HUES64 (cell line): Measurements from ENCODE around the gene DUS1L.

Source experiments
- H3K27ac ChIP-seq: 2 replicates; pipeline ENCODE4 v1.7.0; 2013; ENCODE audit warnings: low read depth, low read length, inconsistent platforms
- H3K27me3 ChIP-seq: 2 replicates; pipeline ENCODE4 v1.6.1; 2013; ENCODE audit warnings: mild to moderate bottlenecking, low read length; ENCODE audit not compliant: insufficient read depth
- H3K36me3 ChIP-seq: 2 replicates; pipeline ENCODE4 v1.6.1; 2013; ENCODE audit warnings: mild to moderate bottlenecking, low read length; ENCODE audit not compliant: insufficient read depth
- H3K4me1 ChIP-seq: 2 replicates; pipeline ENCODE4 v1.6.1; 2013; ENCODE audit warnings: mild to moderate bottlenecking, low read length, moderate library complexity; ENCODE audit not compliant: insufficient read depth
- H3K4me3 ChIP-seq: 2 replicates; pipeline ENCODE4 v1.5.1; 2013; ENCODE audit warnings: mild to moderate bottlenecking, low read length, moderate library complexity
- H3K9ac ChIP-seq: 2 replicates; pipeline ENCODE4 v1.6.1; 2013; ENCODE audit warnings: mild to moderate bottlenecking, low read depth, low read length
- H3K9me3 ChIP-seq: 2 replicates; pipeline ENCODE4 v1.6.1; 2013; ENCODE audit warnings: low read depth, low read length; ENCODE audit not compliant: insufficient read depth
- WGBS: fragments of 150-250, 120-280 bp; methylation state at CpG from one replicate; pipeline ENCODE4 v1.1.7; 2013; ENCODE audit warnings: missing lambda C conversion rate; 5-methylcytosine and 5-hydroxymethylcytosine counted together

Gene DUS1L

DNA sequence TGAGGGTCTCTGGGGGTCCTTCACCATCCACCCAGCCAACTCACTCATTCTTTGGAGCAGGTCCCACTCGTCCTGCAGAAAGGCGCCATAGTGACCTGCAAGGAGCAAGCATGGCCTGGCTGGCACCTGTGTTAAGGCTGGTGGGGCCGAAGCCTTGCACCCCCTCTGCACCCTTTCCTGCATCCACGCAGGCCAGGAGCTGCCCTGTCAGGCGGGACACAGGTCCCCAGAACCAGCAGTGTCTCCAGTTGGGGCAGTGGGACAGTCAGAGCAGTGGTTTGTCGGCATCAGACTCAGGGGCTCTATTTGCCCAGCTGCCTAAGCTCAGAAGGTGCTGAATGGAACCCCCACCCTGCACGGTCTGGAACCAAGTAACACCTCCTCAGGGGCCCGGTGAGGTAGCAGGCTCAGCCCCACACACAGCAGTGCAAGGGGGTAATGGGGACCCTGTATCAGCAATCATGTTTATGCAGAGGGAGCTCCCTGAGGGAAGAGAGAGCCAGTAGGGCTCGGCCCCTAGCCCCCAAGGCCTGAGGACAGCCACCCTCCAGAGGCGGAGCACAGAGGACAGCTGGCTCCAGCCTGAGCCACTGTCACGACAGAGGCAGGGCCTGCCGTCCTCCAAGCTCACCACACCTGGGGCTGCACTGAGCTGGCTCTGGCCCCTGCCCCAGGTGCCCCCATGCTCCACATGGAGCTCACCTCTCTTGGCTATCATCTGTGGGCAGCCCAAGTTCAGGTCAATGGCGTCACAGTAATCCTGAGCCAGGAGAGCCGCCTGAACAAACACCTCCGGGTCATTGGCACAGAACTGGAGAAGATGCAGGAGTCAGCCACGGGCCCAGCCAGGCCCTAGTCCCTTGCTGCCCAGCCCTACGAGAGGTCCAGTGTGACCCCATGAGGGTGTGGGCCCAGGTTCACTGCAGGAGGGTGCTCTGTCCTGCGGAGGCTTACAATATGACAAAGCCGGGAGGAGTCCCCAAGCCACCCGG lies 1.9 kb downstream of the DUS1L start:
- no peak overlapping the region for H3K27ac ChIP-seq
- no peak overlapping the region for H3K9ac ChIP-seq
- H3K27me3 ChIP-seq = no peaks in the 10 kb centered on the region
- 91% methylated on average over 20 of the region's 20 CpGs for WGBS
- peaks cover 52% of the 10 kb centered on the region for H3K36me3 ChIP-seq
- H3K4me3 ChIP-seq = peak overlapping the region; percentile 87
- H3K9me3 ChIP-seq = no peaks in the 10 kb centered on the region
- no peaks in the 10 kb centered on the region for H3K4me1 ChIP-seq

DNA sequence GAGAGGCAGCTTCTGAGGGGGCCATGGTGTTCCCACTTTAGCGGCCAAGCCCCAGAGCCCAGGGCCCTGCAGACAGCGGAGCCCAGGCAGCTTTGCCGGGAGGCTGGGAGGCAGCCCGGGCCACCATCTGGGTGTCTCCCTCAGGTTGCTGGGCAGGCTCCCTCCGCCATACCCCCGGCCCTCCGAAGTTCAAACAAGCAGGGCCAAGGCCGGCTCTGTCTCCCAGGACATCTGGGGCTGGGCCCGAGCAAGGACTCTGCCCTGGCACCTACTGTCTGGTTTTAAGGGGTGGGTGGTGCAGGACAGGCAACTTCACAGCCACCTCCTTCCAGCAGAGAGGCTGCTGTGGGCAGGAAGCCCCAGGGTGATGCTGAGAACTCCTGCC lies 2.6 kb downstream of the DUS1L start:
- WGBS = 96% methylated on average over 9 of the region's 9 CpGs
- Histone ChIP-seq H3K9me3 (no peaks in the 10 kb centered on the region), H3K4me1 (no peaks in the 10 kb centered on the region), H3K36me3 (peaks cover 58% of the 10 kb centered on the region), H3K27ac (no peak overlapping the region), H3K27me3 (no peaks in the 10 kb centered on the region), H3K9ac (no peak overlapping the region), H3K4me3 (no peak overlapping the region)

DNA sequence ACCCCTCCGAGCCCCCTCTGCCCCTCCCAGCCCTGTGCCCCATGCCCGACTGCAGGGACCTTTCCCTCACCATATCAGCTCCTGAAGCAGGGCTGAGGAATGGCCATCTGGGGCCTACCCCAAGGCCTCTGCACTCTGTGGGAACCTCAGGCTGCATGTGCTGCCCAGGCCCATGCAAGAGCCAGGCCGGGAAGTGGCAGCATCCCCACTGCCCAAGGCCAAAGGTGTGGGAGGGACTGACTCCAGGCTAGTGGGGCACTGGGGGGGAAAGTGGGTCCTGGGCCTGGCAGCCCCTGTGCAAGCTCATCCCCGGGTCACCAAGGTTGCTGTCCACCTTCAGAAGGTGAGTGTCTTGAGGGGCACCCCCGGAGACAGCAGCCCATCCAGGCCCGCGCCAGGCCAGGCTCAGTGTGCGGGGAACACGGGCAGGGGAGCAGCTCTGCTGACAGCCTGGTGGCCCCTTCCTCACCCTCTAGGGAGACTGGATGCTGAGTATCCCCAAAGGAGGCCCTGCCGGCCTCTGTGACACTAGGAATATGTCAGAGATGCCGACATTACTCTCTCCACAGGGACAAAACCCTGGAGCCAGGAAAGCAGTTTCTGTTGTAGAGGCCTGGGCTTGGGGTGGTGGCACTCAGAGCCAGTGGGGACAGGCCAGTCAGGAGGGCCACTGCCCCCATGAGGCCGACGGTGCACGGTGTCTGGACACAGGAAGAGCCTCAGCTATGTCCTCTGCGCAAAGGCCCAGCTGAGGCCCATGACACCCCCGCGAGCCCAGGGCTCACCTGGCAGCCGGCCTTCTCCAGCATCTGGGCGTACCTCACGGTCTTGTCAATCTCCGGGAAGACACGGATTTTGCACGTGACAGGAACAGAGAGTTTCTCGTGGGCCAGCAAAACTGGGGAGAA lies 3.3 kb downstream of the DUS1L start:
- no peak overlapping the region for H3K4me3 ChIP-seq
- WGBS = 94% methylated on average over 24 of the region's 24 CpGs
- no peaks in the 10 kb centered on the region for H3K4me1 ChIP-seq
- H3K27me3 ChIP-seq = no peaks in the 10 kb centered on the region
- H3K9me3 ChIP-seq = no peaks in the 10 kb centered on the region
- H3K27ac ChIP-seq = no peak overlapping the region
- peaks cover 64% of the 10 kb centered on the region for H3K36me3 ChIP-seq
- H3K9ac ChIP-seq = no peak overlapping the region

DNA sequence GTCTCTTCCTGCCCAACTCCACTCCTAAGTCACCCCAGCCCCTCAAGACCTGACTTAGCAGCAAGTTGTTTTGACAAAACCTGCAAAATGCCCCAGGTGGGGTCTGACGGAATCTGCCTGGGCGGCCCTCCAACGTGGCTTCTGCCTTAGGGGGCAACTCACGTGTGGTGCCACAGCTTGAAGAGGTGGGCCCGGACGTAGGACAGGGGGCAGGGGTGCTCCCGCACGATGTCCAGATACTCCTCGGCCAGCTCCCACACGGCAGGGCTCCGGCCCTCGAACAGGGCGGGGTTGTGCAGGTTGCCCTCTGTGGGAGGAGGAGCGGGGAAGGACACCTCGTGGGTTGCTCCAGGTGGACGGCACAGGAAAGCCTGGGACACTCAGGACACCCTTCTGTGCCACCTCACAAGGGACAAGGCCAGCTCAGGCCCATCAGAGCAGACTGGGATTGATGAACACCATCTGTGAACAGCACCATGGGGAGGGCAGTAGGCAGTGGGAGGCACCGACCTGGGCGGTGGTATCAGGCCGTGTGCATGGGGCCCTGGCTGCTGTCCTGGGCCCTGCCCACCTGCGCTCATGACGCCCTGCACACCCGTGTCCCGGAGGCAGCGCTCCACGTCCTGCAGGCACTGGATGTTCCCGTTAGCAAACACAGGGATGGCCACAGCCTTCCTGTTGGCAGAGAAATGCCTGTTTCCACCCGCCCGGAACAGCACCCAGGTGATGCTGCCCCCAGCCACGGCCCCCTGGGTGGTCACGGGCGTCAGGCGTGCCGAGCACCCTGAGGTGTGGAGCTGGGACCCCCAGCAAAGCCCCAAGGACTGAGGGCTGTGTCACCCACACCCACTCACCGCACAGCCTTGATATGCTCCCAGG lies 4.3 kb downstream of the DUS1L start:
- Histone ChIP-seq H3K27ac (no peak overlapping the region), H3K27me3 (no peaks in the 10 kb centered on the region), H3K4me1 (no peaks in the 10 kb centered on the region), H3K4me3 (no peak overlapping the region), H3K9me3 (no peaks in the 10 kb centered on the region), H3K36me3 (peaks cover 75% of the 10 kb centered on the region), H3K9ac (no peak overlapping the region)
- 95% methylated on average over 34 of the region's 34 CpGs for WGBS

- Histone ChIP-seq H3K4me3 (no peak overlapping the region), H3K9me3 (no peaks in the 10 kb centered on the region), H3K36me3 (peaks cover 82% of the 10 kb centered on the region), H3K27me3 (no peaks in the 10 kb centered on the region), H3K9ac (no peak overlapping the region), H3K27ac (no peak overlapping the region), H3K4me1 (no peaks in the 10 kb centered on the region)
- 89% methylated on average over 14 of the region's 14 CpGs for WGBS
These were observed 5.0 kb downstream of the DUS1L start for GRCh38 chr17:82060614-82061013.

- Histone ChIP-seq H3K27ac (no peak overlapping the region), H3K27me3 (no peaks in the 10 kb centered on the region), H3K36me3 (peaks cover 86% of the 10 kb centered on the region), H3K4me1 (no peaks in the 10 kb centered on the region), H3K4me3 (no peak overlapping the region), H3K9me3 (no peaks in the 10 kb centered on the region), H3K9ac (no peak overlapping the region)
- WGBS = 97% methylated on average over 16 of the region's 16 CpGs
These were observed 5.6 kb downstream of the DUS1L start for GRCh38 chr17:82060001-82060380.

DNA sequence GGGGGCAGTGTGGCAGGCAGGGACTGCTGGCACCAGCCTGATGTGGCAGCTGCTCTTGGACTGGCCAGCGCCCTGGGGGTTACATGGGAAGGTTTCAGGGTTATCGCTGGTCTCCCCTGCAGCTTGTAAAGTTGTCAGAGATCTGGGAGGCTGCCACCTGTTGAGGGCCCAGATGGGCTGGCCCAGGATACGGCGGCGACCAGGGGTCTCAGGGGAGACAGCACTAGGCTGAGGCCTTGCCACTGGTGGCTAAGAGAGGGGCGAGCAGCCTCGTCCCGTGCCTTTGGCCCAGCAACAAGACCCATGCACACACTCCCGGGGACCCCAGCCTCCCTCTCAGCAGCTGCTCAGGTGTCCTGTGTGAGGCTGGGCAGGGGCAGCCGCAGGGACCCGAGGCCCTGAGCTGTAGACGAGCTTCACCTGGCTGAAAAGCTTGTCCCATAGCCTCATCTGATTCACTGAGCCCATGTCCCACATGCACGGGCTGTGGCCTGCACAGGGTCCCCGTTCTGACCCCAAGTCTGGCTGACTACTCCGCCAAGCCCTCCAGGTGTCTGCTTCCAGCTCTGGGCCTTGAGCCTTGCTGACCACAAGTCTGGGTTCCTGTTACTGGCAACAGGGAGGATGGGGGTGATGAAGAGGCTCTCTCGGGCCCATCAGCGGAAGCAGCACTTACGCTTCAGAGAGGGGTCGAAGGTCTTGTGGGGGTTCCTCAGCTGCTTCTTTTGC lies 6.2 kb downstream of the DUS1L start:
- no peak overlapping the region for H3K9ac ChIP-seq
- H3K27ac ChIP-seq = no peak overlapping the region
- H3K27me3 ChIP-seq = no peaks in the 10 kb centered on the region
- no peaks in the 10 kb centered on the region for H3K9me3 ChIP-seq
- H3K36me3 ChIP-seq = peaks cover 92% of the 10 kb centered on the region
- H3K4me3 ChIP-seq = no peak overlapping the region
- H3K4me1 ChIP-seq = no peaks in the 10 kb centered on the region
- 94% methylated on average over 19 of the region's 19 CpGs for WGBS

GRCh38 chr17:82058855-82059249 lies 6.8 kb downstream of the DUS1L start:
- 94% methylated on average over 10 of the region's 10 CpGs for WGBS

GRCh38 chr17:82058230-82058854 lies 7.3 kb downstream of the DUS1L start:
- H3K27ac ChIP-seq = no peak overlapping the region
- no peaks in the 10 kb centered on the region for H3K27me3 ChIP-seq
- no peaks in the 10 kb centered on the region for H3K4me1 ChIP-seq
- no peaks in the 10 kb centered on the region for H3K9me3 ChIP-seq
- WGBS = 91% methylated on average over 17 of the region's 17 CpGs
- no peak overlapping the region for H3K9ac ChIP-seq
- peaks cover 93% of the 10 kb centered on the region for H3K36me3 ChIP-seq
- no peak overlapping the region for H3K4me3 ChIP-seq

More at GRCh38 chr17:82058855-82059249, 6.8 kb downstream of the DUS1L start:
- H3K9ac ChIP-seq = no peak overlapping the region
- no peaks in the 10 kb centered on the region for H3K4me1 ChIP-seq
- no peaks in the 10 kb centered on the region for H3K9me3 ChIP-seq
- H3K27ac ChIP-seq = no peak overlapping the region
- H3K4me3 ChIP-seq = no peak overlapping the region
- H3K27me3 ChIP-seq = no peaks in the 10 kb centered on the region
- H3K36me3 ChIP-seq = peaks cover 93% of the 10 kb centered on the region
